Keratinocyte (primary cell): ENCODE measurements around the gene WNT9A. TPM values are rescaled to one million over a fixed set of nuclear protein-coding genes. Genes with fewer than 3 reads are reported as not detected.

ENCODE experiments used
- DNase-seq: peaks from one replicate; pipeline ENCODE4 v3.0.0-alpha.2; 2011; ENCODE audit warnings: low read depth, missing footprints, low spot score
- FAIRE-seq: peaks from 2 replicates; lab custom pipeline; 2011; peaks lifted over from hg19 to GRCh38; lab: Jason Lieb, UNC
- H2AFZ ChIP-seq: 2 replicates; pipeline ENCODE4 v1.6.0; 2012; ENCODE audit warnings: low read length, control low read depth, inconsistent platforms; ENCODE audit not compliant: control insufficient read depth
- H3K27ac ChIP-seq: 2 replicates; pipeline ENCODE4 v1.5.1; 2011; ENCODE audit warnings: low read length; ENCODE audit not compliant: control insufficient read depth, insufficient read depth
- H3K27me3 ChIP-seq: 3 replicates; pipeline ENCODE4 v1.6.0; 2011; ENCODE audit warnings: low read length; ENCODE audit not compliant: control insufficient read depth, insufficient read depth; ENCODE audit errors: extremely low read depth
- H3K36me3 ChIP-seq, 2 experiments: 2 replicates in 1 of 2; 3 replicates in 1 of 2; pipeline ENCODE4 v1.5.1; 2011; ENCODE audit warnings: low read length in 2 of 2, mild to moderate bottlenecking in 1 of 2; ENCODE audit not compliant: control insufficient read depth in 2 of 2, insufficient read depth in 2 of 2; ENCODE audit errors: extremely low read depth in 1 of 2
- H3K4me1 ChIP-seq: 3 replicates; pipeline ENCODE4 v1.5.1; 2011; ENCODE audit warnings: low read length; ENCODE audit not compliant: control insufficient read depth, insufficient read depth; ENCODE audit errors: extremely low read depth
- H3K4me2 ChIP-seq: 3 replicates; pipeline ENCODE4 v1.6.0; 2011; ENCODE audit warnings: low read depth, low read length; ENCODE audit not compliant: control insufficient read depth, insufficient read depth; ENCODE audit errors: extremely low read depth
- H3K4me3 ChIP-seq, 3 experiments: fragments of 200-600 bp in 1 of 3; sonication (generic) in 1 of 3; 2 replicates in 2 of 3; 3 replicates in 1 of 3; pipeline ENCODE4 v1.5.1; 2011 to 2016; ENCODE audit warnings: low read length in 3 of 3, mild to moderate bottlenecking in 3 of 3, control low read depth in 2 of 3, inconsistent platforms in 1 of 3, low read depth in 1 of 3, mixed read lengths in 1 of 3, mixed run types in 1 of 3, moderate library complexity in 1 of 3; ENCODE audit not compliant: control insufficient read depth in 2 of 3, insufficient read depth in 2 of 3; ENCODE audit errors: extremely low read depth in 1 of 3
- H3K79me2 ChIP-seq: 2 replicates; pipeline ENCODE4 v1.6.0; 2012; ENCODE audit warnings: low read length; ENCODE audit not compliant: control insufficient read depth, insufficient read depth
- H3K9ac ChIP-seq: 3 replicates; pipeline ENCODE4 v1.6.0; 2011; ENCODE audit warnings: low read length; ENCODE audit not compliant: control insufficient read depth, insufficient read depth; ENCODE audit errors: extremely low read depth
- H3K9me1 ChIP-seq: 3 replicates; pipeline ENCODE4 v1.6.0; 2011; ENCODE audit warnings: low read length; ENCODE audit not compliant: control insufficient read depth, insufficient read depth; ENCODE audit errors: extremely low read depth
- H3K9me3 ChIP-seq: 2 replicates; pipeline ENCODE4 v1.5.1; 2012; ENCODE audit warnings: low read depth, low read length; ENCODE audit not compliant: control insufficient read depth
- H4K20me1 ChIP-seq: 3 replicates; pipeline ENCODE4 v1.6.0; 2011; ENCODE audit warnings: low read length; ENCODE audit not compliant: control insufficient read depth, insufficient read depth; ENCODE audit errors: extremely low read depth
- CTCF ChIP-seq, 3 experiments: IDR thresholded peaks in 1 of 3; conservative IDR thresholded peaks in 1 of 3; optimal IDR thresholded peaks in 1 of 3; 2 replicates in 2 of 3; 3 replicates in 1 of 3; pipeline versions ENCODE3 to v1.5.1; 2011; ENCODE audit warnings: low read length in 3 of 3, mild to moderate bottlenecking in 3 of 3, moderate library complexity in 2 of 3, control low read depth in 1 of 3, inconsistent platforms in 1 of 3; ENCODE audit not compliant: insufficient read depth in 2 of 3; ENCODE audit errors: extremely low read depth in 1 of 3
- EZH2 ChIP-seq: IDR thresholded peaks from one replicate; pipeline ENCODE4 v1.6.1; 2012; ENCODE audit warnings: inconsistent platforms, mild to moderate bottlenecking, low read length, moderate library complexity
- dilution Hi-C: fragments of 300-500 bp; cut with MboI; formaldehyde crosslinking; loops from one replicate; pipeline ENCODE4 v1.7.0; 2020; ENCODE audit warnings: low sequenced_read_pairs; ENCODE audit not compliant: extremely low pct_ligation_motif_present
- polyA plus RNA-seq, 5 experiments: library from polyadenylated mRNA; depleted of rRNA in 3 of 5; stranded (reverse) in 3 of 5; stranded (forward) in 1 of 5; unstranded in 1 of 5; fragments of >200 nt; gene quantifications; 1 replicate in 1 of 5; 2 replicates in 3 of 5; 3 replicates in 1 of 5; pipeline versions ENCODE4 v1.2.1 to v1.2.3, GENCODE V29; 2011 to 2012; ENCODE audit warnings: missing spikeins in 2 of 5, low read depth in 1 of 5, low replicate concordance in 1 of 5

Gene WNT9A
- polyA plus RNA-seq, 1 donor (not counting 4 experiments of a cell fraction or from before 2014, with no cell fraction given), result 1.7 TPM

- no peak overlapping the region for H3K9ac ChIP-seq
- TF ChIP-seq EZH2, result no peak
- no peak for TF ChIP-seq CTCF (optimal IDR thresholded peaks at IDR 0.05 in 1 of 3, IDR thresholded peaks at IDR 0.05 in 1 of 3, conservative IDR thresholded peaks at IDR 0.05 in 1 of 3; ENCODE audit: extremely low read depth in 1 of 3, insufficient read depth in 2 of 3, low read length in 3 of 3)
- dilution Hi-C loops, result no loop called here
These were observed 3.4 kb downstream of the WNT9A start for GRCh38 chr1:227944090-227944930.

GRCh38 chr1:227943381-227944089 lies 4.2 kb downstream of the WNT9A start:
- Histone ChIP-seq H3K36me3 (no peaks in the 10 kb centered on the region), H3K4me3 (no peak overlapping the region), H3K27me3 (peaks cover 4% of the 10 kb centered on the region), H3K4me2 (no peak overlapping the region), H3K9me3 (no peaks in the 10 kb centered on the region), H3K9ac (no peak overlapping the region), H3K9me1 (no peaks in the 10 kb centered on the region), H2AFZ (no peak overlapping the region), H3K79me2 (peaks cover 11% of the 10 kb centered on the region), H3K27ac (no peak overlapping the region), H3K4me1 (peaks cover 18% of the 10 kb centered on the region), H4K20me1 (peaks cover 3% of the 10 kb centered on the region)
- TF ChIP-seq EZH2 (no peak), CTCF (optimal IDR thresholded peaks at IDR 0.05 in 1 of 3, IDR thresholded peaks at IDR 0.05 in 1 of 3, conservative IDR thresholded peaks at IDR 0.05 in 1 of 3; ENCODE audit: extremely low read depth in 1 of 3, insufficient read depth in 2 of 3, low read length in 3 of 3) (no peak)
- dilution Hi-C loops, result no loop called here
- no peak for DNase-seq
- no peak for FAIRE-seq

More at GRCh38 chr1:227944090-227944930, 3.4 kb downstream of the WNT9A start:
- DNase-seq (no peak), FAIRE-seq (no peak)
- Histone ChIP-seq H3K27ac (no peak overlapping the region), H3K4me1 (peaks cover 18% of the 10 kb centered on the region), H3K79me2 (peaks cover 11% of the 10 kb centered on the region), H2AFZ (no peak overlapping the region), H3K4me3 (no peak overlapping the region), H3K9me3 (no peaks in the 10 kb centered on the region), H3K27me3 (peaks cover 11% of the 10 kb centered on the region), H3K36me3 (no peaks in the 10 kb centered on the region), H4K20me1 (peaks cover 3% of the 10 kb centered on the region), H3K9me1 (no peaks in the 10 kb centered on the region), H3K4me2 (no peak overlapping the region)
